H1 (cell line): ENCODE measurements around the gene FMO5.

ENCODE experiments used
- CTCF ChIP-seq, 3 experiments: IDR thresholded peaks; 1 replicate in 2 of 3; 2 replicates in 1 of 3; pipeline versions ENCODE4 v1.5.1 to v1.6.1; 2011; ENCODE audit warnings: low read length in 3 of 3, mild to moderate bottlenecking in 3 of 3, inconsistent platforms in 2 of 3, low read depth in 1 of 3, moderate library complexity in 1 of 3; ENCODE audit not compliant: insufficient read depth in 1 of 3; ENCODE audit errors: control extremely low read depth in 1 of 3
- GABPA ChIP-seq: IDR thresholded peaks from 2 replicates; pipeline ENCODE4 v1.6.1; 2011; ENCODE audit warnings: mild to moderate bottlenecking, low read length, moderate library complexity, borderline replicate concordance; ENCODE audit not compliant: insufficient read depth
- POLR2A ChIP-seq, 2 experiments: IDR thresholded peaks; 1 replicate in 1 of 2; 2 replicates in 1 of 2; pipeline ENCODE4 v1.6.1; 2011; ENCODE audit warnings: low read depth in 2 of 2, low read length in 2 of 2, mild to moderate bottlenecking in 2 of 2; ENCODE audit errors: control extremely low read depth in 1 of 2
- POLR2AphosphoS5 ChIP-seq: IDR thresholded peaks from 2 replicates; pipeline ENCODE4 v1.6.1; 2011; ENCODE audit warnings: low read depth, low read length
- RFX5 ChIP-seq: IDR thresholded peaks from 2 replicates; pipeline ENCODE4 v1.6.1; 2011; ENCODE audit warnings: low read depth, low read length, improper control_type of control experiment, borderline replicate concordance
- SIN3A ChIP-seq, 2 experiments: IDR thresholded peaks in 1 of 2; conservative IDR thresholded peaks in 1 of 2; 2 replicates each; pipeline ENCODE4 v1.6.1; 2011 to 2012; ENCODE audit warnings: low read length in 2 of 2, improper control_type of control experiment in 1 of 2, low read depth in 1 of 2, mild to moderate bottlenecking in 1 of 2
- SP1 ChIP-seq: IDR thresholded peaks from 2 replicates; pipeline ENCODE4 v1.6.1; 2011; ENCODE audit warnings: low read depth, low read length
- ZNF274 ChIP-seq: IDR thresholded peaks from 2 replicates; pipeline ENCODE4 v1.7.0; 2012; ENCODE audit warnings: low read length, borderline replicate concordance; ENCODE audit errors: extremely low read depth

DNA sequence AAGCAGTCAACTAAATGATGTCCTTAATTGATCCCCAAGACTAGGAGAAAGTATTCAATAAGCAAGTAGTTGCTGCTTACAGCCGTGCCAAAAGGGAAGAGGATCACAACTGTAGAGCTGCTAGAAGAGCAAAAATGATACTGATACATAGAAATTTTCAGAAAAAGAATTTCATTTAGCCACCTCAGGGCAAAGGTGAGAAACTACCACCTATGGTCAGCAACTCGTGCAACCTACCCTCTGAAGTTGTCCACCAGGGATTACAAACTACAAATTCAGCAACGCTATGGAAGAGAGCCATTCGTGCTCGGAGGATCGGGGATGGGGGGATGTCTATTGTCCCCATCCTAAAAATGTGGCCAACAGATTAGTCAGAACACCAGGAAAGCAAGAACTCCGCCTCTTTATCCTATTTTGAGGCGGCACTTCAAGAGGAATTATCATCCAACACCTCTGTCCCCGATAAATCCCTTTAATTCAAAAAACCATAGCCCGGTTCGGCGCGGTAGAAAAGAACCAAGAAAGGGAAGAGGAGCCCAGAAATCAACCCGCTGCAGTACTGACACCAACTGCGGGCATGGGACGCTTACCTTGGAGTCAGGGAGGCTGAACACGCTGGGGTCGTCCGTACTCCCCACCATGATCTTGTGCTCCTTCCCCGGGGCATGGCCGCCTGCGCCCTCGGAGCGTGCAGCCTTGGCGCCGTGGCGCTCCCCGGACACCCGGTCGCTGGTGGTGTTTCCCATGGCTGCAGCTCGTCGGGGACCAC is 53.6 kb downstream of the FMO5 start:
- TF ChIP-seq CTCF (IDR thresholded peaks at IDR 0.05; ENCODE audit: control extremely low read depth in 1 of 3, insufficient read depth in 1 of 3, low read depth in 1 of 3, low read length in 3 of 3) (no peak), POLR2A (IDR thresholded peaks at IDR 0.05; ENCODE audit: control extremely low read depth in 1 of 2, low read depth in 2 of 2, low read length in 2 of 2) (no peak), SIN3A (conservative IDR thresholded peaks at IDR 0.05 in 1 of 2, IDR thresholded peaks at IDR 0.05 in 1 of 2; ENCODE audit: low read depth in 1 of 2, low read length in 2 of 2) (peak; percentile 31 to 52; a peak in 1 of 4 replicates), GABPA (no peak), RFX5 (no peak), SP1 (no peak), POLR2AphosphoS5 (no peak; the same call in 1 of the 2 replicates), ZNF274 (no peak)
